Measurements from ENCODE around the gene PLCB4.

Gene PLCB4

DNA sequence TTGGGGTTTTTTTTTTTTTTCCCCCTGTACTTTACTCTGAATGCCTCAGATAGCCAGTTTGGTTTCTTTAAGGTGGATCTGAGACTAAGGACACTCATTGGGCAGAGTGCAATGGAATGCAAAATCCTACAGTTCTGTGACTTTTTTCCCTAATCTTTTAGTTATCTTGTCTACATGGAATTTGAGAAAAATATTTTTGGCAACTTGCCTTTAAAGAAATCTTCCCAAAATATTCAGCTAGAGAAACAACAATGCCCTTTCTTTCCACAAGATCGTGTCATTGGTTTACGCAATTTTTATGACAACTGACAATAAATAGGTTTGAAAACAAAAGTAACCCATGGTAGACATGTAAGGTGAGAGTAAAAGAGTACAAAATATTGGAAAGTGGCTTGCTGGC is 273.8 kb downstream of the PLCB4 start:
- no peak overlapping the region for H3K4me3 ChIP-seq (ENCODE audit: low read depth, low read length)
- no peak for DNase-seq (ENCODE audit: low read depth)
- TF ChIP-seq, protein P1, sequence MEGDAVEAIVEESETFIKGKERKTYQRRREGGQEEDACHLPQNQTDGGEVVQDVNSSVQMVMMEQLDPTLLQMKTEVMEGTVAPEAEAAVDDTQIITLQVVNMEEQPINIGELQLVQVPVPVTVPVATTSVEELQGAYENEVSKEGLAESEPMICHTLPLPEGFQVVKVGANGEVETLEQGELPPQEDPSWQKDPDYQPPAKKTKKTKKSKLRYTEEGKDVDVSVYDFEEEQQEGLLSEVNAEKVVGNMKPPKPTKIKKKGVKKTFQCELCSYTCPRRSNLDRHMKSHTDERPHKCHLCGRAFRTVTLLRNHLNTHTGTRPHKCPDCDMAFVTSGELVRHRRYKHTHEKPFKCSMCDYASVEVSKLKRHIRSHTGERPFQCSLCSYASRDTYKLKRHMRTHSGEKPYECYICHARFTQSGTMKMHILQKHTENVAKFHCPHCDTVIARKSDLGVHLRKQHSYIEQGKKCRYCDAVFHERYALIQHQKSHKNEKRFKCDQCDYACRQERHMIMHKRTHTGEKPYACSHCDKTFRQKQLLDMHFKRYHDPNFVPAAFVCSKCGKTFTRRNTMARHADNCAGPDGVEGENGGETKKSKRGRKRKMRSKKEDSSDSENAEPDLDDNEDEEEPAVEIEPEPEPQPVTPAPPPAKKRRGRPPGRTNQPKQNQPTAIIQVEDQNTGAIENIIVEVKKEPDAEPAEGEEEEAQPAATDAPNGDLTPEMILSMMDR (IDR thresholded peaks at IDR 0.05; ENCODE audit: control insufficient read depth, extremely low read depth, insufficient read depth): no peak

DNA sequence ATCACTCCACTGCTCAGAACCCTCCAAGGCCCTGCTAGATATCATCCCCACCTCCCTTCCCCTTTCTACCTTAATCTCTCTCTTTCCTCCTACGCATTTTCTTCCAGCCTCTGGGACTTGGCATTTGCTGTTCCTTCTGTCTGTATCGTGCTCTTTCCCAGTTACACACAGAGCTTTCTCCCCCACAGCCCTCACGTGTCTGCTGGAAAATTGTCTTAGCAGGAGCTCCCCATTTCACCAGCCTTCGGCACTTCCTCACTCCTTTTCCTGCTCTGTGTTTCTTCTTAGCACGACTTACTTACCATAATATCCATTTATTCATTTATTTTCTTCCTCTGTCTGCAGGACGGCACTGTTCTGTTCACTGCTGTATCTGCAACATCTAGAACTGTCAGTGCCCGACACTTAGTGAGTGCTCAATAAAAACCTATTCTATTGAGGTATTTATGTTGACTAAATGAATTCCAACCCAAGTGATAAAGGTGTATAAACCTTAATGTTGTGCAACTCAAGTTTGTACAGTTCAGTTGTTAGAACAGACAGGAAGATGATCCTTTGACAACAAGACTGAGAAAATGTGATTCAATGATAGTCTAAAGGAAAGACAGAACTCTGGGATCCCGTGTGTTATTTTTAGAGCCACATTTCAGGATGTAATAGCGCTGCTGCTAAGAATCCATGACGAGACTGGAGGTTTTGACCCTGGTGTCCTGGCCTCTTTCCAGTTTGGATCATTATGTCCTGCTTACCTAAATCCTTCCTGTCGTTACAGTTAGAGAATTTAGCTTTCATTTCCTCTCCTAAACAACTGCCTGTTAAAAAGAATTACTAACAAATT is 275.4 kb downstream of the PLCB4 start:
- H3K4me3 ChIP-seq (ENCODE audit: low read depth, low read length): no peak overlapping the region
- DNase-seq (ENCODE audit: low read depth): no peak
- TF ChIP-seq, protein P1 (IDR thresholded peaks at IDR 0.05; ENCODE audit: control insufficient read depth, extremely low read depth, insufficient read depth): no peak

DNA sequence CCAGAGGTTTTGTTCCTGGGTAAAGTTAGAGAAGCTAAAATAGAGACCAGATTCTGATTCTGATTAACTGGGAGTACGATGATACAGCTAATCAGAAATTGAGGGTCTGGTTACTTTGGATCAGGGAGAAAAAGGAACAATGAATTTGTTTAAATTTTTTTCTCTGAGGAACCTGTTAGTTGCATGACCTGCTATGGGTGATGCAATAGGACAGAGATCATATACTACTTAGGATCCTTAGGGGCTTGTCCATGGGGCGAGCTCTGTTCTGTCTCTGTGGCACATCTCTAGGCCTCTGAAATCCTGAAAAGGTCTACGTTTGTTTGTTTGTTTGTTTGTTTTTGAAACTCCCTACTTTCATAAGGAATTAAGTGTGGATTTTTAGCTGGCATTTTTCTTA is 279.4 kb downstream of the PLCB4 start:
- TF ChIP-seq, protein P1 (IDR thresholded peaks at IDR 0.05; ENCODE audit: control insufficient read depth, extremely low read depth, insufficient read depth): no peak

DNA sequence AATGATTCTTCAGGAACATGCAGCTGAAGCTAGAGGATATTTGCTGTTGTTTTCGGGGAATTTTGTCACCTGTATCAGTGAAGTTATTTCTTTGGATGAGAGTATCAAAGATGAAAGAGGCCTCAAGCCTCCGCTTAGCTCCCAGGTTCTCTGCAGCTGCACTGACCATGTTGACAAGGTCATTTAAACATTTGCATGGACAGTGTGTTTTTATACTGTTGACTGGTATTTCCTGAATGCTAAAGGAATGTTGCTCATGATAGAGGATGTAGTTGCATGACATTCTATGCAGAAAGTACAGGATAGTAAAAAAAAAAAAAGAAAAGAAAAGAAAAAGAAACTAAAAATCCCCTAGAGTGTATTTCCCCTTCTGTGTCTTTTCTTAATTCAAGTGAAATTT is 279.9 kb downstream of the PLCB4 start:
- TF ChIP-seq, protein P1 (IDR thresholded peaks at IDR 0.05; ENCODE audit: control insufficient read depth, extremely low read depth, insufficient read depth): no peak
- H3K4me3 ChIP-seq (ENCODE audit: low read depth, low read length): no peak overlapping the region
- DNase-seq (ENCODE audit: low read depth): no peak

More for the DNA sequence above, 279.4 kb downstream of the PLCB4 start:
- DNase-seq (ENCODE audit: low read depth): no peak
- no peak overlapping the region for H3K4me3 ChIP-seq (ENCODE audit: low read depth, low read length)

DNA sequence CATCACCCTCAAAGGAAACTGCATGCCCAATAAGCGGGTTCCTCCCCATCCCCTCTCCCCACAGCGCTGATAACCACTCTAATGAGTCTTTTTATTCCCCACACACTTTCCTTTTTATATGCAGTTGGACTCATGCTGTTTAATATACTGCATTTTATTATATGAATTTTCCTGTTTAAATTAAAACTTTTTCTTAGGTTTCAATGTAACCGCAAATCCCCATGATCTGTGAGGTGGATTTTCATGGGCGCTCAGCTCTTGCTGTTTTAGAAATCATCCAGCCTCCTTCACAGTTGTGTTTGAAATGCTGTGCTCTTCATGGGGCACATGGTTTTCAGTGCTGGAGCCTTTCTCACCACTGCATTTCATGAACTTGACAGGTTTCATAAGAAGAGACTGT is 280.4 kb downstream of the PLCB4 start:
- no peak for DNase-seq (ENCODE audit: low read depth)
- TF ChIP-seq, protein P1 (IDR thresholded peaks at IDR 0.05; ENCODE audit: control insufficient read depth, extremely low read depth, insufficient read depth): no peak
- H3K4me3 ChIP-seq (ENCODE audit: low read depth, low read length): no peak overlapping the region

DNA sequence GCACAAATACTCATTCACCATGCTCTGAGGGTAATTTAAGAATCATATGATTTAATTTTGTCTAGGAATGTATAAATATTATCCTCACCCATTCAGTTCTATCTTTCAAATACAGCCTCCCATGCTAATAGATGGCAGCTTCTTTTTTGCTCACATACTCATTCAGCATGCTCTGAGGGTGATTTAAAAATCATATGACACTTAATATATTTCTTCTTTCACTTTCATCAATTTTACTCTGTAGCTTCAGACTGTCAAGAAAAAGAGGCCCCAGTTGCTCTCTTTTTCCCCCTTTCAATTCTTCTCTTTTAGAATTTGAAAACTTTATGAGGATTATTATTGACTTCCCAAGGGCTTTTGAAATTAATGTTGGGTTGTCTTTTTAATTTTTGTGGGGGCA is 283.9 kb downstream of the PLCB4 start:
- H3K4me3 ChIP-seq (ENCODE audit: low read depth, low read length): no peak overlapping the region
- TF ChIP-seq, protein P1 (IDR thresholded peaks at IDR 0.05; ENCODE audit: control insufficient read depth, extremely low read depth, insufficient read depth): no peak
- DNase-seq (ENCODE audit: low read depth): no peak
